ENCODE data around the gene ADO. TPM values are rescaled to one million over a fixed set of nuclear protein-coding genes. Genes with fewer than 3 reads are reported as not detected.

The ADO gene
- total RNA-seq, 1 donor from 2014 or later = 52.3 TPM

Other genes with a start within 250 kb of the ADO start
- 268 and 282 TPM in 2 replicates for gene EGR2, start 11.6 kb downstream of the ADO start, total RNA-seq